GM19397 (cell line): ENCODE data around the gene NAV2.

ENCODE experiments used
- ATAC-seq: cut with Tn5 transposase; IDR thresholded peaks from one replicate; pipeline ENCODE4 v1.9.1; 2021; ENCODE audit warnings: mild to moderate bottlenecking, moderate library complexity; ENCODE audit not compliant: unreplicated experiment

Gene NAV2

DNA sequence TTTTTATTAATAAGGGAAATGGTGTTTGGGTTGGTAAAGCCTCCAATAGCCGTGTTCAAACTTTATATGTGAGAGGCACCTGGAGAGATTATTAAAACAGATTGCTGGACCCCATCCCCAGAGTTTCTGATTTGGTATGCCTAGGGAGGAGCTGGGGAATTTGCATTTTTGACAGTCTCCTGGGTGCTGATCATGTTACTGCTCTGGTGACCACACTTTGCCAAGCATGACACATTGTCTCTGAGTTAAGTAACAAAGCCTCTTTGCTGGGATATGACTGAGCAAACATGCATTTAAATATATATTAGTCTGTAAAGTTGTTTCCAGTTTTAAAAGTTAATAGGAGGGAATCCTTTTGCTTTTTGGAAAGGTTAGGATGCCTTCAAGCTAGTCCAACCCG is 140.4 kb downstream of the NAV2 start:
- ATAC-seq: no peak

DNA sequence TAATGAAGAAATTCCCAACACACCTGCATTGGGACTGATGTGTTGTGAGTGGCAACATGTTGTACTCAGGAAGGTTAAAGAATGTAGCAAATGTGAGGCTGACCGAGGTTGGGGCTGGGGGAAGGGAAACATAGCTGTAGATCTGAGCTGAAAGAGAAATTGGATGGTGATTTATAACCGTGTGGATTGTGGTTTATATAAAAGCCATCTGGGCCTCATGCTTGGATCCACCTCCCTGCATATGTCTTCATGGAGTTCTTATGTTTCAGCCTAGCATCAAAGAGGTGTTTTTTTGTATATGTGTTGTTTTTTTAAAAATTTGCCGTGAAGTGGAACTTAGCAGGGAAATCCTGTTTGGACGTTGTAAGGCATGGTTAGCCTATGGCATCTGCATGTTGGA is 141.3 kb downstream of the NAV2 start:
- ATAC-seq: no peak

DNA sequence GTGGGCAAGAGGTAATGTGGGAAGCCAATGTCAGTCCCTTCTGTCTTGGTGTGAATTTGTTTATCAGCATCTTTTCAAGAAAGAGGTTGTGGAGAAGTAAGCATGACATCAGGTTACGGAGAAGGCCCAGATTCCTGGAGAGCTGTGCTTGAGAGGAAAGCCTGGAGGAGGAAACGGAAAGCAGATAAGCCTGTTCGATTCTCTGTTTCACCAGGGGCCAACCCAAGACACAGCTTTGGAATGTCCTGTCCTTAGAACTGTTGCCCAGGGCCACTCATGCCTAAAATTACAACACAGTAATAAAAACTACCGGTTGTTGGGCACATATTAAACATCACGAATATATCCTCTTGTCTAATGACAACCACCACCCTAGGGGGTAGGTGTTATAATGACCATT is 148.5 kb downstream of the NAV2 start:
- ATAC-seq: no peak

- ATAC-seq: no peak
Measured at GRCh38 chr11:19862091-19862490, 149.5 kb downstream of the NAV2 start.

DNA sequence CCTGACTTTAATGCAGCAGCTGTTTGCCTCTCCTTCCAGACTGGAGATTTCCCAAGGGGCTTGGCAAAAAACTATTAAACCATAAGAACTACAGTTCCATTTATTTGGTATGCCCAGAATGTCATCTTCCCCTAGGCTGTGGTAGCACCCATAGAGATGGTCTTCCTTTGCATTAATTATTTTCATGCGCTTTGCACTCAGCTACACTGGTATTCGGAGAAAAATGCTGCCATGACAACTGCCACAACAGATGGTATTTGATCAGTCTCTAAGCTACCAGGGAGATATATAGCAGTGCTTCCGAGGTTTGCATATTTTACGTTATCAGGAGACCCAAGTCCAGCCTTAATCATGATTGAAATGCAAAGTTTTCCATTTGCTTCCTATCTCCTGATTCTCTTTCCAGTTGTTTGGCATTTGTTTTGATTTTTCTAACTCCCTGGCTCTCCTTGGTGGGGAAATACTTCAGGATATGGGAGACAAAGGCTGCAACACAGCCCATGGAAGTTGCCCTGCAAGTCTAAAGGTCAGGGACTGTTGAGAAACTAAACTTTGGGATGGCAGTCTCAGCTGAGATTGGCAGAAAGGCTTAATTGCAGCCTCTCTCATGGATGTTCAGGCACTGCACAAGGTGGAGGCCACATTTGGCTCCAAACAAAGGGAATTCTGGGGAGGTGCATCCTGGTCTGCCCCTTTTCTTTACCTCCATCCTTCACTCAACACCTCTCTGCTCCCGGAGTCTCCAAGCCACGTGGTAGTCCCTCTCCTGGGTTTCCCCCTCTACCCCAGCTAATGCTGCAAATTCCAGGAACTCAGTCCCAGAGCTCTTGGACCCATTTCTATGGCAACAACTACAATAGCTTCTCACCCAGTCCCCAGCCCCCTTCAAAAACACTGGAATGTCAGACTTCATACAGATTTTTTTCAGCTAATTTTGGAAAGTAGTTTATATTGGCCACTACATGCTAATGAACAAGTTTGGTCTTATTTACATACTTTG is 151.8 kb downstream of the NAV2 start:
- no peak for ATAC-seq

DNA sequence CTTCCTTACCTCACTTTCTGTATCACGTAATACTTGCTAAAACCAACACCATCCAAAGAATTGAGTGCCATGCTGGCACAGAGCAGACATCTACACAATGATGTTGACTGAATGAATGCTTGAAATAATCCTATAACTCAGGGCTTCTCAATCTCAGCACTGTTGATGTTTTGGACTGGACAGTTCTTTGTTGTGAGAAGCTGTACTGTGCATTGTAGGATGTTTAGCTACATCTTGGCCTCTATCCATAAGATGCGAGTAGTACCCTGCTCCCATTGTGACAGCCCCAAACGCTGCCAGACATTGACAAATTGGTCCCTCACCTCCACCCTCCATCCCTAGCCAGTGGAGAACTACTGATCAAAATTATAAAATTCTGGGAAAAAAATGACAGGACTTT is 153.4 kb downstream of the NAV2 start:
- ATAC-seq: no peak

DNA sequence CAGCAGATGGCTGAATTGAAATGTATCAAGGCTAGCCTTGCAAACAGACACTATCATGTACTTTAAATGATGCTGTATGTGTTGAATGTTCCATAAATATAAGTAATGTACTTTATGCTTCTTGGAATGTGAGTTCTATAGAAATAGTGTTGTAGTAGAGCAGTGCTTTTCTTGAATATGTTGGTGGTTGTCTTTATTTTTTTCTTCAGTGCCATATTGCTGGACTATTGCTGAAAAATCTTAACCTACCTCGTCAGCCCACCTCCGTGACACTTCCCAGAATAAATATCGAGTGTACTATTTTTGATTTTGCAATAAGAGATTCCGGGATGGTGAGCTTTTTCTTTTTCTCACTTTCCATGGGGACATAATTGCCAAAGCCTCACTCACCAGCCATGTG is 153.9 kb downstream of the NAV2 start:
- ATAC-seq: no peak

- ATAC-seq: no peak
Measured at GRCh38 chr11:19867064-19867463, 154.4 kb downstream of the NAV2 start.

- ATAC-seq: no peak
Measured at GRCh38 chr11:19868281-19868821, 155.7 kb downstream of the NAV2 start.

GRCh38 chr11:19868871-19869270 is 156.2 kb downstream of the NAV2 start:
- ATAC-seq: no peak

DNA sequence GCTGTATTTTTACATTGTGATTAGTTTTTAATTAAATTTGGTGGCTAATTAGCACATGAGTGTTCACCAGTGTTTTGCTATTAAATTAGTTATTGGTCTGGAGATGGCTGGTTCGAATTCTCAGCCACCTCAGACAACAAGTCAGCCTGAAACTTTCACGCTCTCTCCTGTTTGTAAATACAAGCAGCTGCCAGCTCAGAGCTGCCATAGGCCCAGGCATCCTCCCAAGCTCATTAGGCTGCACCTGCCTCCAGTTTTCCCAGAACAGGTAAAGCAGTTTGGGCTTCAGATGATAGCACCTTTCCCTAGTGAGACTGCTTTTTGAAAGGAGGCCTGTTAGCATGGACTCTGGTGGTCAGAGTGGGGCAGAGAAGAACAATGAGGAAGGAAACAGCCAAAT is 156.8 kb downstream of the NAV2 start:
- ATAC-seq: no peak

GRCh38 chr11:19869946-19870589 is 157.4 kb downstream of the NAV2 start:
- no peak for ATAC-seq

DNA sequence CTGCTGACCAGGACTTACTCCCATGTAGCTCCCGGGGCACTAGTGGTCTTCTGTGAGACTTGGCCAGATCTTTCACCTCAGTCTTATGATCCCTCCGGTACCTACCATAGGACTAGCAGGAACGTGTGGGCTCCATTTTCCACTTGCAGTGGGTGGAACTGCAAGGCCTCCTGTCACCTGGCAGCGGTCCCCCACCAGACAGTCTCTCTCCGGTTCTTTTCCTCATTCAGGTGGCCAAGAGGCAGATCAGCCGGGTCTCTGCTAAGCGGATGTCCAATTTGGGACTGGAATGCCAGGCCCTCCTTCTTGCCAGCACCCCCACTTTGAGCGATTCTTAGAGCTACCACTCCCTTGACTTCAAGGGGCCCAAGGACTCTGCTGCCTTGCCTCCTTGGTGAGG is 158.9 kb downstream of the NAV2 start:
- ATAC-seq: no peak

DNA sequence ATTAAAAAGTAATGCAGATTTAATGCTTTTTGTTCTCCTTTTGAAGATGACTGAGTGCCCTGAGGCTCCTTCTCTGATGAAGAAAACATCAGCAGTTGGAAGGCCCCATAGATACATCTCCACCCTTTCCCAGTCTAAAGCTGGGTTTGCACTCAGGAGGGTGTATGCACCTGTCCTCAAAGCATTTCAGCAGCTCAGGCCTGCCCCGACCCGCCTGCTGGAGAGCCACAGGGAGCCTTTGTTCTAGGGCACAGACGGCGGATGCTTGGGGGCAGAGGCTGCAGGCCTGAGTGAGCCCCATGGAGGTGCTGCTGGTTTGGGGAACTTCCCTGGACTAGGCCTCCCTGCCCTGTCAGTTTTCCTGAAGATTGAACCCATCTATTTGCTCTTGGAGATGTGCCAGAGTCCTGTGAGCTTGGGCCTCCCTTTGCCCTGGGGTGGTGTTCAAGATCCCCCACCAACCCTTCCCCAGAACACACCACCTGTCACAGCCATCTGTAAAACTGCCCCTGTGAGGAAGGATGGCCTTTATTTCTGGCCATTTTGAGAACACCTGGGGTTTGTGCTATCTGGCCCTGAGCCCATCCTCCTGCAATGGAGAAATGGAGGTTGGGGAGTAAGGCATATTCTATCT is 160.0 kb downstream of the NAV2 start:
- ATAC-seq: no peak

DNA sequence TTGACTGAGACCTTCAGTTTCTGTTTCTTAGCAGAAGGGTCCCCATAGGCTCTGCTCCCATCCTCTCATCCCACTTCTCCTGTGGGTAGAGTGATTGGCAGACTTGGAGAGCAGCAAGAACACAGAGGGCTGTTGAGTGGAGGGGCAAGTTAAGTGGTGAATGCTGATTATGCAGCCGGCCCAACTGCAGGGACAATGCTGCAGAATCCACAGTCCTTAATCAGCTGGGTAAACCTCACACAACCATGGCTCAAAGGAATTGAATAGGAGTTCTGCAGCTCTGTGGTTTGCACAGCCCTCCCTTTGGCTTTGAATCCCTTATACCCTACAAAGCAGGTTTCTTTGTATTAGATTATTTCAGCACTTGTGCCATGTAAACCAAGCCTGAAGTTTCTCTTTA is 161.1 kb downstream of the NAV2 start:
- no peak for ATAC-seq

- no peak for ATAC-seq
Measured at GRCh38 chr11:19874266-19874665, 161.6 kb downstream of the NAV2 start.

DNA sequence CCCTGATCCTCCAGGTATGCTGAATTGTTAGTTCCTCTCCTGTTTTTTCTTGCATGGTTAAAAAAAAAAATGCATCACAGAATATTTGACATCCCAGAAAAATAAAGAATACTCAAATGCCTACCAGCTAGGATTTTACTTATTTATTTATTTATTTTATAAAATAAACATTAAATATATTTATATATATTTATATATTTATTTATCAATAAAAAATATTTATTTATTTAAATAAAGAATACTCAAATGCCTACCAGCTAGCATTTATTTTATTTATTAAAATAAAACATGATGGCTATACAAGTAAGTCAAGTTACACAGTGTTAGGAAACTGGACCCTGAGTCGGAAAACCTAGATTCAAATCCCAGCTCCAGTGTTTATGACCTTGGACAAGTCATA is 164.1 kb downstream of the NAV2 start:
- ATAC-seq: no peak

- ATAC-seq: no peak
Measured at GRCh38 chr11:19878520-19878919, 165.9 kb downstream of the NAV2 start.

DNA sequence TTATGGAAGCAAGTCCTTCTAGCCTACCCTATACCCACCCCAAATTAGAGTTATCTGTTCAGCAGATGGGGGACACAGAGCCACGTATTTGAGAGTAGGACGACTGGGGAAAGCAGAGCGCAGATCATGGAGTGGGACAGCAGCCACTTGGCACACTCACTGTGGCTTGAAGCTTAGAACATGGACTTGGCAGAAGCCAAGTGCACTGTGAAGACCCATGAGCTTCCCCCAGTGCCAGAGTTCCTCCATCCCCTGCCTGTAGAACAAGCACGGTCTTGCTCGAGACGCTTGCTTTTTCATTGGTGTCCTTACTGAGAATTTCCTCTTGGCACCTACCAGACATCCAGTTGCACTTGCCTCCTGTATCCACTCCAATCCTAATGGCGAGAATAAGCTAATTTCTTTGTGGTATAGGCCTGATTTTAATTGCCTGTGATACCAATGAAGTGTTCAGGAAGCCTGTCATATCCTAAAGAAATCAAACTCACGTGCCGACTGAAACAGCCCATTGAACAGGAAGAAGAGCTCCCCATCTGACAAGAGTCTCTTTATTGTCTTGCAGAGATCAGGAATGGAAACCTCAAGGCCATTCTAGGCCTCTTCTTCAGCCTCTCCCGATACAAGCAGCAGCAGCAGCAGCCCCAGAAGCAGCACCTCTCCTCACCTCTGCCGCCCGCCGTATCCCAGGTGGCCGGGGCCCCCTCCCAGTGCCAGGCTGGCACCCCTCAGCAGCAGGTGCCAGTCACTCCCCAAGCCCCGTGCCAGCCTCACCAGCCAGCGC is 166.9 kb downstream of the NAV2 start:
- ATAC-seq: no peak

- ATAC-seq: no peak
Measured at GRCh38 chr11:19880088-19880345, 167.4 kb downstream of the NAV2 start.

DNA sequence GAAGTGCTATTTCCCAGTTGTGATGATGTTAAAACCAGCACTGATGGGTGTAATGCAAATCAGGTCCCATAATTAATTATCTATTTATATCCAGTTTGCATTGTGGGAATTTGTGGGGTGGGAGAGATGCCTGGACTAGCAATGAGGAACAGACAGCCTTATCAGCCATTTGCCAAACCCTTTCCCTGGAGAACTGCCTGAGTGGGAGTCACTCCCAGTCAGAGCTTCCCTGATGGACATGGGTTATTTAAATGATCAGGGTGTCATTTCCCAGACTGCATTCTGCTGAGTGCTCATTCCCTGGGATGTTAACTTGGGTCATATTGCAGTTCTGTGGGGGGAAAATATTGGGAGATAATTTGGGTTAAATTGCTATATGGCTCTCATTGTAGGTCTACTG is 168.5 kb downstream of the NAV2 start:
- no peak for ATAC-seq
